OCI-LY1 (cell line): ENCODE results near the gene CARD8.
"Not testable (repeated sequence)": the region's sequence is repeated elsewhere in the genome, so short reads cannot be mapped to it uniquely, and the experiment has no call there.

Experiments used
- H2AFZ ChIP-seq: fragments of 200-600 bp; sonication (generic), shearing (Covaris generic); 2 replicates; pipeline ENCODE4 v1.6.0; 2014; ENCODE audit warnings: antibody characterized with exemption, mild to moderate bottlenecking, low read length
- H3F3A ChIP-seq: fragments of 200-600 bp; sonication (generic), shearing (Covaris generic); 2 replicates; pipeline ENCODE4 v1.6.0; 2014; ENCODE audit warnings: mild to moderate bottlenecking, antibody characterized with exemption, low read length, moderate library complexity; ENCODE audit not compliant: insufficient read depth
- H3K27ac ChIP-seq: fragments of 200-600 bp; sonication (generic); 2 replicates; pipeline ENCODE4 v1.5.1; 2014; ENCODE audit warnings: low read length, mixed run types, mild to moderate bottlenecking, low read depth; ENCODE audit not compliant: poor library complexity, severe bottlenecking
- H3K27me3 ChIP-seq: fragments of 200-600 bp; sonication (generic); 2 replicates; pipeline ENCODE4 v1.6.0; 2014; ENCODE audit warnings: antibody characterized with exemption, mild to moderate bottlenecking, low read length, moderate library complexity; ENCODE audit not compliant: insufficient read depth
- H3K36me3 ChIP-seq: fragments of 200-600 bp; sonication (generic); 2 replicates; pipeline ENCODE4 v1.6.1; 2014; ENCODE audit warnings: mild to moderate bottlenecking, antibody characterized with exemption, low read length, moderate library complexity, mixed read lengths; ENCODE audit not compliant: insufficient read depth
- H3K4me1 ChIP-seq: fragments of 200-600 bp; sonication (generic); 2 replicates; pipeline ENCODE4 v1.5.1; 2014; ENCODE audit warnings: mild to moderate bottlenecking, low read length, moderate library complexity; ENCODE audit not compliant: insufficient read depth, severe bottlenecking
- H3K4me2 ChIP-seq: fragments of 200-600 bp; sonication (generic), shearing (Covaris generic); 2 replicates; pipeline ENCODE4 v1.6.1; 2014; ENCODE audit warnings: low read length
- H3K4me3 ChIP-seq: fragments of 200-600 bp; sonication (generic); 2 replicates; pipeline ENCODE4 v1.5.1; 2014; ENCODE audit warnings: low read length, low read depth, mild to moderate bottlenecking, mixed read lengths; ENCODE audit not compliant: poor library complexity, severe bottlenecking
- H3K79me2 ChIP-seq: fragments of 200-600 bp; shearing (Covaris generic); 2 replicates; pipeline ENCODE4 v1.6.1; 2016; ENCODE audit warnings: mixed run types, low read length, mixed read lengths; ENCODE audit not compliant: insufficient read depth
- H3K9ac ChIP-seq: fragments of 200-600 bp; sonication (generic), shearing (Covaris generic); 2 replicates; pipeline ENCODE4 v1.6.1; 2014; ENCODE audit warnings: mild to moderate bottlenecking, low read length, mixed read lengths
- H3K9me2 ChIP-seq: fragments of 200-600 bp; sonication (generic), shearing (Covaris generic); 2 replicates; pipeline ENCODE4 v1.6.1; 2014; ENCODE audit warnings: low read depth, mild to moderate bottlenecking, low read length, mixed read lengths
- H3K9me3 ChIP-seq: fragments of 200-600 bp; shearing (Covaris generic); 2 replicates; pipeline ENCODE4 v1.6.1; 2014; ENCODE audit warnings: low read length, mixed read lengths
- H4K20me1 ChIP-seq: fragments of 200-600 bp; sonication (generic), shearing (Covaris generic); 2 replicates; pipeline ENCODE4 v1.6.0; 2016; ENCODE audit warnings: mild to moderate bottlenecking, low read length; ENCODE audit not compliant: insufficient read depth
- EZH2 ChIP-seq: fragments of 200-600 bp; sonication (generic), shearing (Covaris generic); IDR thresholded peaks from 2 replicates; pipeline ENCODE4 v1.8.0; 2017; ENCODE audit warnings: borderline replicate concordance, mixed run types, mild to moderate bottlenecking, antibody characterized with exemption, low read length, moderate library complexity, mixed read lengths
- TF ChIP-seq, protein P1 (sequence below): fragments of 200-600 bp; sonication (generic), shearing (Covaris generic); IDR thresholded peaks from 2 replicates; pipeline ENCODE4 v1.5.1; 2017; ENCODE audit warnings: mild to moderate bottlenecking, antibody characterized with exemption, low read length, moderate library complexity, mixed read lengths

Gene CARD8

DNA sequence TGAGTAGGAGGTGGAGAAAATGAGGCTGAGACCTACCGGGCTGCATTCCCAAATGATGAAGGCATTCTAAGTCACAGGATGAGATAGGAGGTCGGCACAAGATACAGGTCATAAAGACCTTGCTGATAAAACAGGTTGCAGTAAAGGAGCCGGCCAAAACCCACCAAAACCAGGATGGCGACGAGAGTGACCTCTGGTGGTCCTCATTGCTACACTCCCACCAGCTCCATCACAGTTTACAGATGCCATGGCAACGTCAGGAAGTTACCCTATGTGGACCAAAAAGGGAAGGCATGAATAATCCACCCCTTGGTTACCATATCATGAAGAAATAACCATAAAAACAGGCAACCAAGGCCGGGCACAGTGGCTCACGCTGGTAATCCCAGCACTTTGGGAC, 9.6 kb upstream of the CARD8 start:
- H3K9me2 ChIP-seq, H3K27me3 ChIP-seq, H4K20me1 ChIP-seq, H3K4me3 ChIP-seq, H3K36me3 ChIP-seq, H2AFZ ChIP-seq, H3K4me1 ChIP-seq, H3K79me2 ChIP-seq, H3F3A ChIP-seq, H3K9me3 ChIP-seq, H3K27ac ChIP-seq, H3K9ac ChIP-seq, H3K4me2 ChIP-seq: not testable (repeated sequence)
- TF ChIP-seq, protein P1, sequence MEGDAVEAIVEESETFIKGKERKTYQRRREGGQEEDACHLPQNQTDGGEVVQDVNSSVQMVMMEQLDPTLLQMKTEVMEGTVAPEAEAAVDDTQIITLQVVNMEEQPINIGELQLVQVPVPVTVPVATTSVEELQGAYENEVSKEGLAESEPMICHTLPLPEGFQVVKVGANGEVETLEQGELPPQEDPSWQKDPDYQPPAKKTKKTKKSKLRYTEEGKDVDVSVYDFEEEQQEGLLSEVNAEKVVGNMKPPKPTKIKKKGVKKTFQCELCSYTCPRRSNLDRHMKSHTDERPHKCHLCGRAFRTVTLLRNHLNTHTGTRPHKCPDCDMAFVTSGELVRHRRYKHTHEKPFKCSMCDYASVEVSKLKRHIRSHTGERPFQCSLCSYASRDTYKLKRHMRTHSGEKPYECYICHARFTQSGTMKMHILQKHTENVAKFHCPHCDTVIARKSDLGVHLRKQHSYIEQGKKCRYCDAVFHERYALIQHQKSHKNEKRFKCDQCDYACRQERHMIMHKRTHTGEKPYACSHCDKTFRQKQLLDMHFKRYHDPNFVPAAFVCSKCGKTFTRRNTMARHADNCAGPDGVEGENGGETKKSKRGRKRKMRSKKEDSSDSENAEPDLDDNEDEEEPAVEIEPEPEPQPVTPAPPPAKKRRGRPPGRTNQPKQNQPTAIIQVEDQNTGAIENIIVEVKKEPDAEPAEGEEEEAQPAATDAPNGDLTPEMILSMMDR = peak; percentile 28; the same call in 1 of the 2 replicates

DNA sequence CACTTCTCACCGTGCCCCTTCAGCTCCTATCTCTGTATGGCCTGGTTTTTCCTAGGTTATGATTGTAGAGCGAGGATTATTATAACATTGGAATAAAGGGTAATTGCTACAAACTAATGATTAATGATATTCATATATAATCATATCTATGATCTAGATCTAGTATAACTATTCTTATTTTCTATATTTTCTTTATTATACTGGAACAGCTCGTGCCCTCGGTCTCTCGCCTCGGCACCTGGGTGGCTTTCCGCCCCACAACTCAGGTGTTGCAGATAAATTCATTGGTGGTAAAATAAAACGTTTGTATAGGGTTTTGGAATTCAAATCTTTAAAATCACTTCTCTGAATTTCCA, 4.6 kb upstream of the CARD8 start:
- not testable (repeated sequence) for H3K27me3 ChIP-seq, H3K36me3 ChIP-seq, H3K9ac ChIP-seq, H4K20me1 ChIP-seq, H2AFZ ChIP-seq, H3F3A ChIP-seq, H3K9me3 ChIP-seq, H3K79me2 ChIP-seq, H3K9me2 ChIP-seq
- Histone ChIP-seq H3K4me3 (peak overlapping the region; percentile 60), H3K27ac (peak overlapping the region; percentile 81), H3K4me1 (peaks cover 35% of the 10 kb centered on the region), H3K4me2 (peak overlapping the region; percentile 92; the same call in 1 of the 2 replicates)

DNA sequence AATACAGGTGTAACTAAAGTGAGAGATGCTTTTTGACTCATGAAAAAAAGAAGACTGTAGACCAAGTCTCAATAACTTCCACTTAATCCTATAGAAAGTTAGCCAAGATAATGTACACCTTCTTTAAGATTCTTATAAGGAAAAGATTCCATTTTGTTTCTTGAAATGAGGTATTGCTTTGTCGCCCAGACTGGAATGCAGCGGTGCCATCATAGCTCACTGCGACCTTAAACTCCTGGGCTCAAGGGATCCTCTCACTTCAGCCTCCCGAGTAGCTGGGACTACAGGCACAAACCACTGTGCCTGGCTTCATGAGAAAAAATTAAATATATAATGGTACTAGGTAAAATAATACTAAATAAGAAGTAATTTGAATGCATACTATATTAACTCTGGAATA, 3.3 kb upstream of the CARD8 start:
- not testable (repeated sequence) for H3K27me3 ChIP-seq, H3K36me3 ChIP-seq, H3K79me2 ChIP-seq, H3F3A ChIP-seq, H3K9me3 ChIP-seq, H2AFZ ChIP-seq, H4K20me1 ChIP-seq, H3K9ac ChIP-seq, H3K9me2 ChIP-seq
- H3K27ac ChIP-seq = peak overlapping the region; percentile 81
- peak overlapping the region; percentile 92 for H3K4me2 ChIP-seq
- peak overlapping the region; percentile 60 for H3K4me3 ChIP-seq
- peaks cover 48% of the 10 kb centered on the region for H3K4me1 ChIP-seq

DNA sequence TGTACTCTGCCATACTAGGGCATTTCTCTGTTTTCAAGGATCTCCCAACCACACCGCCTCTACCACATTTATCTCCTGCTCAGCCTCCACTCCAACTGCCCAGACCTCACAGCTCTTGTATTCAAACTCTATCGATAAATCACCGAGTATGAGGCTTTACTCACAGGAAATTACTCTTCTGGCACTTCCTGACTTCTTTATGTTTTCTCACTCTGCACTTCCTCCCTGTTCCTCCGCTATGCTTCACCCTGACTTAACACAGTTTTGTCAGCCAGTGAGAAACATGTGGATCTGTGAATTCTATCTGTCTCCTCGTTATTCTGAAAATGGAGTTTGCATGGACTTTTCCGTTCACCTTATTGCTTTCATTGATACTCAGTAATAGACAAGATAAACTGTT, 2.6 kb upstream of the CARD8 start:
- 0 out of 2 replicates have a peak, but pooled peaks cover 5% of the 10 kb centered on the region for H3K36me3 ChIP-seq
- H3K27ac ChIP-seq = peak overlapping the region; percentile 71
- no peak overlapping the region; the same call in 1 of the 2 replicates for H2AFZ ChIP-seq
- peak overlapping the region; percentile 86 for H3K4me2 ChIP-seq
- 0 out of 2 replicates have a peak, but pooled peaks cover 4% of the 10 kb centered on the region for H3F3A ChIP-seq
- no peak for TF ChIP-seq EZH2
- TF ChIP-seq, protein P1 = no peak
- H3K4me3 ChIP-seq = peak overlapping the region; percentile 56
- H3K27me3 ChIP-seq = no peaks in the 10 kb centered on the region
- peak overlapping the region; percentile 57 for H3K9ac ChIP-seq
- no peaks in the 10 kb centered on the region for H4K20me1 ChIP-seq
- no peaks in the 10 kb centered on the region for H3K9me2 ChIP-seq
- H3K79me2 ChIP-seq = peaks cover 13% of the 10 kb centered on the region
- no peaks in the 10 kb centered on the region for H3K9me3 ChIP-seq
- peaks cover 54% of the 10 kb centered on the region for H3K4me1 ChIP-seq
